Activated CD8-positive, alpha-beta memory T cell treated with anti-CD3 and anti-CD28 coated beads for 48 hours (primary cell): ENCODE measurements around the gene VWA5B2.

Experiments used
- DNase-seq, 3 experiments: peaks; one replicate each; pipeline ENCODE4 v3.0.0-alpha.2; 2020; ENCODE audit warnings: low read depth in 2 of 3, low spot score in 2 of 3

The VWA5B2 gene

DNA sequence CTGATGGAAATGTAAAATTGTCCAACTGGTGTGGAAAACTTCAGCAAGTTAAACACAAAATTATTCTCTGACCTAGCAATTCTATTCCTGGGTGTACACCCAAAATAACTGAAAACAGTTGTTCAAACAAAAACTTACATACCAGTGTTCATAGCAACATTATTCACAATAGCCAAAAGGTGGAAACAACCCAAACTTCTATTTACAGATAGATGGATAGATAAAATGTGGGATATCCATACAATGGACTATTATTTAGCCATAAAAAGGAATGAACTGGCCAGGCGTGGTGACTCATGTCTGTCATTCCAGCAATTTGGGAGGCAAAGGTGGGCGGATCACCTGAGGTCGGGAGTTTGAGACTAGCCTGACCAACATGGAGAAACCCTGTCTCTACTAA lies 6.9 kb upstream of the VWA5B2 start:
- no peak for DNase-seq

DNA sequence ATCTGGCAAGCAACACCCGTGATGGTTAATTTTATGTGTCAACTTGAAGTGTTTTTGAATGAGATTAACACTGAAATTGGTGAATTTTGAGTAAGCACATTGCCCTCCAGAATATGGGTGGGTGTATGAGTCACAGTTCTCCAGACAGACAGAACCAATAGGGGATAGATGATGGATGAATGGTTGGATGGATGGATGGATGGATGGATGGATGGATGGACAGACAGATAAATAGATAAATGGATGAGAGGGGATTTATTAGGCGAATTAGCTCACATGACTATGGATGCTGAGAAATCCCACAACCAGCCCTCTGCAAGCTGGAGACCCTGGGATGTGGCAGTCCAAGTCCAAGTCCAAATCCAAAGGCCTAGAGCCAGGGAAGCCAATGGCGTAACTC lies 5.4 kb upstream of the VWA5B2 start:
- no peak for DNase-seq

DNA sequence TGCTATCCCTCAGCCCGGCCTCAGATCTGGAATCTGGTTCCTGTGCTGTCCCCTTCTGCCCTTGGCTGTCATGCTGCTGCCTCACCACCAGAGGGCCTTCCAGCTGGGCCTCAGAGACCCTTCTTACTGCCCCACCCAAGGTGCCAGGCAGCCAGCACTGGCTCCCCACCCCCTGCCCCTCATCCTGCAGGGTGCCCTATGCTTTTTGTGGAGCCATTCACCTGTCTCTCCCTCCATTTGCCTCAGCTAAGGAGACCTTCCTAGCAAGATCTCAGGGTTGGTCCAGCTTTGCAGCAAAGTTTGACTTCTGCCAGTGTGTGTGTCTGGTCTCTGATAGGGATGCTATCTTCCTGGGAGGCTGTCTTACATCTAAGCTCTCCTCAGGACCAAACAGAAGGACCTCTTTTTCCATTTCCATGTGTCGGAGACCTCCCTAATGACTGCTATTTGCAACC lies 1.9 kb upstream of the VWA5B2 start:
- DNase-seq: peak in 1 of 3 experiments; percentile 36

DNA sequence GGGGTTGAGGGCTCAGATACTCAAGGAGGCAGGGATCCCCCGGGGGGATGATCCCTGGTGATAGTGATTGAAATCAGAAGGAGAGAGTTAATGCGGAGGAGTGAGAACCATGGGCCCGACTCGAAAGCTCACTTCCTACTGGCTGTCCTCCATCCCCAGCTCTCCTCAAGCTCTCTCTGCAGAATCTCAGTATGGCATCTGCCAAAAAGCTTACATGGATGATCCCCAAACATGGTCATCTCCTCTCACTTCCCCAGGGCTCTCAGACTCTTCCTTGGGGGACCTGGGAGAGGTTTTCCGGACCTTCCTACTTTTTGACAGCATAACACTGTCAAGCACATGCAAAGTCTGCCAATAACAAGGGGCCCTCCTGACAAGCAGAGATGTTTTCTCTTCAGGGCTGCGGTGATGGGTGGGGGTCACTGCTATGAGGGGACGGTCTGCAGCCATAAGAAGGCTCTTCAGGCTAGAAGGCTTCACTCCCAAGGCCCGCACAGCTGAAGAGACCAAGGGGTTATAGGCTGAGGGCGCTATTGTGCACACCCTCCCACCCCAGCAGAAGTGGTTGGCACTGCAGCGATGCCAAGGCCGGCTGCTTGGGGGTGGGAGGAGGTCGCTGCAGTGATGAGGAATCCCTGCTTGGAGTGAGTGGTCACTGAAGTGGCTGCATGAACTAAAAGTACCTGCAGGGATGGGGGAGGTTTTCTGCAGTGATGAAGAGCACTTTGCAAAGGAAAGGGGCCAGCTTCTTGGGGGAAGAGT lies 828 bp upstream of the VWA5B2 start:
- DNase-seq: no peak

DNA sequence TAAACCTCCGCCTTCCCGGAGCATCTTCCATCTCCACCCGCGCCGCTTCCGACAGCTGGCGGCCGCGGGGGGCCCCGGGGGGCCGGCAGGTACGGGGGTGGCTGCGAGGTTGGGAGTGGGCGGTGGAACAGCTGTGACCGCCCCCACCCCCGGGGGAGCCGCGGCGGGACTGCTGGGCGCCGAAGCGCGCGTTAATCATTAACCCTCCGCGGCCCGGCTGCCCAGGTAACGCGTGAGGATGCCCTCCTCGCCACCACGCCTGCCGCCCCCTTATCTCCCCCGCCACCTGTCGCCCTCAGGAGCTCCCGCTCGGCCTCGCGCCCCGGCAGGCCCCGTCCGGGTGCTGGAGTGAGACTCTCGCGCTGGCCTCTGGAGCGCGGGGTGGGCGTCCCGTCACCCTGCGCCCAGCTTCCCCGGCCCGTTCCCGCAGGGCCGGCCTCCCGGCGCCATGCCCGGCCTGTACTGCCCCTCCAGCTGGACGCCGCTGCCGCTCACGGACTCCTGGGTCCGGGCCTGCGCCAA lies 757 bp downstream of the VWA5B2 start:
- no peak for DNase-seq

DNA sequence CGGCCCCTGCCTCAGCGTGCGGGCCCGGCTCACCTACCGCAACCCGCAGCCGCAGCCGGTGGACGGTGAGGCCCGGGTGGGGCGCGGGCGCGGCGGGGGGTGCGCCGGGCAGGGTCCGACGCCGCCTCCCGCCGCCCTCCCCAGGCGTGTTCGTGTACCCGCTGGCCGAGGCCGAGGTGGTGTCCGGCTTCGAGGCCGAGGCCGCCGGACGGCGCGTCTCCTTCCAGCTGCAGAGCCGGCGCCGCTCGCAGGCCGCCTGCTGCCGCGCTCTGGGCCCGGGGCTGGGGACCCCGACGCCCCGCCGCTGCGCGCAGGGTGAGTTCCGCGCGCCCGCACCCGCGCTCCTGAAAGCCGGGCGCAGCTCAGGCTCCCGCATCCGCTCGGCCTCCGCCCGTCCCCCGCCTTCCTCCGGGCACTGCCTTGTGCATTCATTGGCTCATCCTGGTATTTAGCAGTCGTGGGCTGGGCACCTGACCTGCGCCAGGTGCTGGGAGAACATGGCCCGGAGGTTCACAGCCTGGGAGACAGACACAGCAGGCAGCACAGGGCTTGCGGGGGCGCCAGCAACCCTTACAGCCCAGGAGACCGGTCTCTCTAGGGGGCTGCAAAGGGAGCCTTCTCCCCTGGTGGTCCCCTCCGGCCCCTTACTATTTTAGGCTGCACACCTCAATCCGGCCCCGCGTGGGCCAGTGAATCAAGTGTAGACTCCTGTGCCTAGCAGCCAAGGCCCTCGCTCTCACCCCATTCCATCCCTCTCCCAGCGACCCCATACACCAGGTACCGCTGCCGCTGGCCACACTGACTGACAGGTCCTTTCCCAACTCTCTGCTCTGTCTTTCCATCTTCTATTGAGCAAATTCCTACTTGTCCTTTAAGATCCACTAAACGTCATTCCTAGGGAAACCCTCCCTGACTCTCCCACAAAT lies 1.5 kb downstream of the VWA5B2 start:
- no peak for DNase-seq

DNA sequence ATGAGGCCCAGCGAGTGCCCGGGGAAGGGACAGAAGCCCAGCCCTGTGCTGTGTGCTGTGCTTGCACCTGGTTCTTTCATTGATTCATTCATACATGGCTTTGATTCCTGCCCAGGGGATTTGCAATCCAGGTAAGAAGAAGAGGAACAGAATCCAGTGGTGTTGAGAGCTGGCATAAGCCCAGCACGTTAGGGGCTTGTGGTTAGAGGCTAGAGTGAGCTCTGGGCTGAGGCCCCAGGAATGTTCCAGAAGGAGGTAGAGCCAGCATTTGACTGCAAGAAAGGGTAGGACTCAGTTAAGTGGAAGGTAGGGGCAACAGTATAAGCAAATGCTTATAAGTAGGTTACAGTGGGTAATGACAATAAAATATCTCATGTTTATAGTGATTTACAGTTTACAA lies 2.3 kb downstream of the VWA5B2 start:
- DNase-seq: no peak

DNA sequence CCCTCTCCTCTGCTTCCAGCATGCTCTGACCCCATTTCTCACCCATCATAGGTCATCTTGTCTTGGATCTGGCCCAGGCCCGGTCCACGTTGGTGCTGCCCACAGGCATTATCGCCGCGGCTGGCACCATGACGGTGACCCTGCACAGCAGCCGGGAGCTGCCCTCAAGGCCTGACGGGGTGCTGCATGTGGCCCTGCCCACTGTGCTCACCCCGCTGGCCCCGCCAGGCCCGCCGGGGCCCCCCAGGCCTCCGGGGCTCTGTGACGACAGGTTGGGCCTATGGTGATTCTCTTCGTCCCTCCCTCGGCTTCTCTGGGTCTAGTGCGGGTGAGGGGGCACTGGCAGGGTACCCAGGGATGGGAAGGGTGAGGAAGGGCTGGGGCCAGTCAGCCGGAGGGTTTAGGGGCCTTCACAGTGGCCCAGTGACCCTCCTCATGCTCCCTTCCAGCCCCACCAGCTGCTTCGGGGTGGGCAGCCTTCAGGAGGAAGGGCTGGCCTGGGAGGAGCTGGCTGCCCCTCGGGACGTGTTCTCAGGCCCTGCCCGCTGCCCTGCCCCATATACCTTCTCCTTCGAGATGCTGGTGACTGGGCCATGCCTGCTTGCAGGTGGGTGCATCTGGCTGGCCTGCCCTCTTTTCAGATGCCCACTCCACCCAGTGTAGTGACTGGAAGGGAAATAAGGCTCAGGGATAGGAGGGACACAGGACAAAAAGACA lies 3.9 kb downstream of the VWA5B2 start:
- DNase-seq: no peak

DNA sequence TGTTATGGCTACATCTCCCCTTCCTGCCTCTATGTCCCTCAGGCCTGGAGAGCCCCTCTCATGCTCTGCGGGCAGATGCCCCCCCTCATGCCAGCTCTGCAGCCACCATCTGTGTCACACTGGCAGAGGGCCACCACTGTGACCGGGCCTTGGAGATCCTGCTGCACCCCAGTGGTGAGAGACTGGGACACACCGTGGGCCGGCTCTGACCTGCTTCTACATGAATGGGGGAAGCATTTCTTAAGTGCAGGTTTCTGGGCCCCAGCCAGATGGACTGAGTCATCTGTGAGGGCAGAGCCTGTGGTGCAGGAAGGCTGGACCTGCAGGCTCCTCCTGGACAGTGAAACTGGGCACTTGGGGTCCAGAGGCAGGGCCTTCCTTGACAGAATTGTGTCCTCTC lies 4.8 kb downstream of the VWA5B2 start:
- DNase-seq: no peak

DNA sequence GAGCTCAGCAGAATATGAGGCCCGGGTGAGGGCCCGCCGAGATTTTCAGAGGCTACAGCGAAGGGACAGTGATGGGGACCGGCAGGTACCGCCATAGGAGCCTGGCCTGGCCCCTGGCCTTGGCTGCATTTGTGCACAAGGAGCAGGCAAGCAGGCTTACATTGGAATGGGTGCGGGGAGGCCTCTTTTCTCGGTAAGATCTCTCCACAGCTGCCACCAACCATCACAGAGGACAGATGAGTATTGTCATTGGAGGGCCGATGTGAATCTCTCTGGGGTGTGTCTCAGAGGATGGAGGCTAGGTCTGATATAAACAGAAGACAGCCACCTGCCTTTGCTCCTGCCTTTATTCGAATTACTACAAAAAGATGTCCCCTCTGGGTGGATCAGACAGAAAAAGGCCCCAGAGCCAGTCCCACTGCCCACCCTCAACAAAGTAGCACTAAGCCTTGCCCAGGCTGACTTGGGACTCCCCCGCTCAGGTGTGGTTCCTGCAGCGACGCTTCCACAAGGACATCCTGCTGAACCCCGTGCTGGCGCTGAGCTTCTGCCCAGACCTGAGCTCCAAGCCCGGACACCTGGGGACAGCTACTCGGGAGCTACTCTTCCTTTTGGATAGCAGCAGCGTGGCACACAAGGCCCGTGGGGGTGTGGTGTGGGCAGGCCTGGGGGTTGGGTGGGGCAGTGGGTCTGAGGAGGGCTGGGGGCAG lies 5.4 kb downstream of the VWA5B2 start:
- DNase-seq: no peak

DNA sequence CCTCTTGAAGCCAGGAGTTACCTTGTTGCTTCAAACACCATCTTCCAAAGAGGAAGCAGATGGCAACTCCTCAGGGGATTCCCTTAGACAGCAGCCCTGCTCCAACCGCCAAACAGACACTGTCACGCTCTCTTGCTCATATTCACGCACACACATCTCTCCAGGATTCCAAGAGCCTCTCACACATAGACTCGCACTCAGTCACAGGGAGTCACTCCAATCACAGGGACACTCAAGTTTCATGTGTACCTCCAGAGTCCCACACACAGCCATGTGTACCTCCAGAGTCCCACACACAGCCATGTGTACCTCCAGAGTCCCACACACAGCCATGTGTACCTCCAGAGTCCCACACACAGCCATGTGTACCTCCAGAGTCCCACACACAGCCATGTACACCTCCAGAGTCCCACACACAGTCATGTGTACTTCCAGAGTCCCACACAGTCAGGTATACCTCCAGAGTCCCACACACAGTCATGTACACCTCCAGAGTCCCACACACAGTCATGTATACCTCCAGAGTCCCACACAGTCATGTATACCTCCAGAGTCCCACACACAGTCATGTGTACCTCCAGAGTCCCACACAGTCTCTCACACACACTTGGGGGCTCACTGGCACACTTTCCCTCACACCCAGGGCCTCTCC lies 6.1 kb downstream of the VWA5B2 start:
- no peak for DNase-seq

DNA sequence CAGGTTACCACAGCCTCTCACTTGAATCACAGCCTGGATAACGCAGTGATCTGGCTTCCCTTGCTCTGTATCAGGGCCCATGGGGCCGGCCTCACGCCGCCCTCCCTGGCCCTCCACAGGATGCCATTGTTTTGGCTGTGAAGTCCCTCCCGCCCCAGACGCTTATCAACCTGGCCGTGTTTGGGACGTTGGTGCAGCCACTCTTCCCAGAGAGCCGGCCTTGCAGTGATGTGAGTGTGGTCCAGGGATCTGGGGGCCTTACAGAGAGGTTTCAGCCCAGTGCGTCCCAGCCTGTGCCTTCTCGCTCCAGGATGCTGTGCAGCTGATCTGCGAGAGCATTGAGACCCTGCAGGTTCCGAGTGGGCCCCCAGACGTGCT lies 6.6 kb downstream of the VWA5B2 start:
- DNase-seq: no peak

DNA sequence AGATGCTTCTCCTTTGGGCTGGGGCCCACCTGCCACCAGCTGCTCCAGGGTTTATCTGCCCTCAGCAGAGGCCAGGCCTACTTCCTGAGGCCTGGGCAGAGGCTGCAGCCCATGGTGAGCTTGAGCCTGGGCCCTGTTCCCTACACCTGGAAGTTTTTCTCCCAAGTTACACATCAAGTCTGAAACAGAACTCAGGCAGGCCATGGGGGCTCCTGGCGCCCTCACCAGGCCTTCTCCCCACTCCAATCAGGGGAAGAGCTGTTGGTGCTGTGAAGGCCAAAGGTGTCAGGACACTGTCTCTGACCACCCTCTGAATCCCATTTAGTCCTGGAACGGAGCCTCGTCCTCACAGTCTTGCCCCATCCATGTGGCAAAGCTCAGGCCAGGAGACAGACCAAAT lies 7.3 kb downstream of the VWA5B2 start:
- no peak for DNase-seq

DNA sequence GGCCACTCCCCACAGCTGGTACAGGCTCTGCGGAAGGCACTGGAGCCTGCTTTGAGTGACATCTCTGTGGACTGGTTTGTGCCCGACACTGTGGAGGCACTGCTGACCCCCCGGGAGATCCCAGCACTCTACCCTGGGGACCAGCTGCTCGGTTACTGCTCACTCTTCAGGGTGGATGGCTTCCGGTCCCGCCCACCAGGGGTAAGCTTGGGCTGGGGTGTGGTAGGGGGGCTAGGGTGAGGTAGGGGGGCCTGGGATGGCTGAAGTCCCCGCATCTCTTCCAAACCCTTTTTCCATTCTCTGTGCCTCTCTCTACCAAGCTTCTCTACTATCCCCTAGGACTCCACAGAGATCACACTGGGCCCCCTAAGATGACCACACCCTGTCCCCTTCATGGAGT lies 7.8 kb downstream of the VWA5B2 start:
- no peak for DNase-seq

DNA sequence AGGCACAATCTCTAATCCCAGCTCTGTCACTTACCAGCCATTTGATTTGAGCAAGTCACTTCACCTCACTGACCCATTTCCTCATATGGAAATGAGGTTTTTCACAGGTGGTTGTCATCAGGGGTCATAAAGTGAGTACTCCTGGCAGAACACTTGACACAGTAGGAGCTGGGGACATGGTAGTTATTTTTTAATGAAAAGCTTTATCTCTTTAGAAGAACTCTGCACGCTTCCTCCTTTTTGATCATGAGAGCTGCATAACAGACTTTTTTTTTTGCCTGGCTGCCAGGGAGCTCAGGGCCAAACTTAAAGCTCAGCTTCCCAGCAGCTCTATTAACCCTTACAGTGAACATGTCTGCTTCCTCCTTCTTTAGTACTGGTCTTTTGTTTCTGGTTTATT lies 8.4 kb downstream of the VWA5B2 start:
- DNase-seq: no peak

DNA sequence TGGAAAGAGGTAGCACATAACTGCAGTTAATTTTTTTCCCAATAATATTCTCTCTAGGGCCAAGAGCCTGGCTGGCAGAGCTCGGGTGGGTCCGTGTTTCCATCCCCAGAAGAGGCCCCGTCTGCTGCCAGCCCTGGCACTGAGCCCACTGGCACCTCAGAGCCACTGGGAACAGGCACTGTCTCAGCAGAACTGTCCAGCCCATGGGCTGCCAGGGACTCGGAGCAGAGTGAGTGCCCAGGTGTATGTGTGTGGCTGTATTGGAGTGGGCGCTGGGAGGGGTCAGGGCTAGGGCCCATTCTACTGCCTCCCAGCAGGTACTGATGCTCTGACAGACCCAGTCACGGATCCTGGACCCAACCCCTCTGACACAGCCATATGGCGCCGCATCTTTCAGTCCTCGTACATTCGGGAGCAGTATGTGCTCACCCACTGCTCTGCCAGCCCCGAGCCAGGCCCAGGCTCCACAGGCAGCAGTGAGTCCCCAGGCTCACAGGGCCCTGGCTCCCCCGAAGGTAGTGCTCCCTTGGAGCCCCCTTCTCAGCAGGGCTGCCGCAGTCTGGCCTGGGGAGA lies 8.9 kb downstream of the VWA5B2 start:
- no peak for DNase-seq

DNA sequence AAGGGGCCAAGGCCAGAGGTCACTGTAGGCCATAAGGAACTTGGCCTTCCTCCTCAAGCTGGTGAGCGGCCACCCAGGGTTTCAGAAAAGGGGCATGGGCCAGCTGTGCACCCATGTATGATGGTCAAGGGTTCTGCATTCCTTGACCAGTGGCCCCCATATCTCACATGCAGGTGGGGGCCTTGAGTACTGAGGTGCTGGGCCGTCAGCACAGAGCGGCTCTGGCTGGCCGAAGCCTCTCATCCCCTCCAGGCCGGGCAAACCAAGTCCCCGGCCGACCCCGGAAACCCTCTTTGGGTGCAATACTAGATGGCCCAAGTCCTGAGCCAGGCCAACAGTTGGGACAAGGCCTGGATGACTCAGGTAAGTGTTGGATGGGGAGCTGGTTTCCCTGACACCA lies 9.8 kb downstream of the VWA5B2 start:
- DNase-seq: no peak

DNA sequence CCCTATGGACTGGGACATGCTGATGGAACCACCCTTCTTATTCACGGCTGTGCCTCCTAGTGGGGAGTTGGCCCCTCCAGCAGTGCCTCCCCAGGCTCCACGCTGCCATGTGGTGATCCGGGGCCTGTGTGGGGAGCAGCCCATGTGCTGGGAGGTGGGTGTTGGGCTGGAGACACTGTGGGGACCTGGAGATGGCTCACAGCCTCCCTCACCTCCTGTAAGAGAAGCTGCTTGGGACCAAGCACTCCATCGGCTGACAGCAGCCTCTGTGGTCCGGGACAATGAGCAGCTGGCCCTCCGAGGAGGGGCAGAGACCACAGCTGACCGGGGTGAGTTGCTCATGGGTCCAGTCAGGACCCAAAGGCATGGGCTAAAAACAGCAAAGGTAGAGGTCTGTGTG lies 10.3 kb downstream of the VWA5B2 start:
- DNase-seq: no peak

DNA sequence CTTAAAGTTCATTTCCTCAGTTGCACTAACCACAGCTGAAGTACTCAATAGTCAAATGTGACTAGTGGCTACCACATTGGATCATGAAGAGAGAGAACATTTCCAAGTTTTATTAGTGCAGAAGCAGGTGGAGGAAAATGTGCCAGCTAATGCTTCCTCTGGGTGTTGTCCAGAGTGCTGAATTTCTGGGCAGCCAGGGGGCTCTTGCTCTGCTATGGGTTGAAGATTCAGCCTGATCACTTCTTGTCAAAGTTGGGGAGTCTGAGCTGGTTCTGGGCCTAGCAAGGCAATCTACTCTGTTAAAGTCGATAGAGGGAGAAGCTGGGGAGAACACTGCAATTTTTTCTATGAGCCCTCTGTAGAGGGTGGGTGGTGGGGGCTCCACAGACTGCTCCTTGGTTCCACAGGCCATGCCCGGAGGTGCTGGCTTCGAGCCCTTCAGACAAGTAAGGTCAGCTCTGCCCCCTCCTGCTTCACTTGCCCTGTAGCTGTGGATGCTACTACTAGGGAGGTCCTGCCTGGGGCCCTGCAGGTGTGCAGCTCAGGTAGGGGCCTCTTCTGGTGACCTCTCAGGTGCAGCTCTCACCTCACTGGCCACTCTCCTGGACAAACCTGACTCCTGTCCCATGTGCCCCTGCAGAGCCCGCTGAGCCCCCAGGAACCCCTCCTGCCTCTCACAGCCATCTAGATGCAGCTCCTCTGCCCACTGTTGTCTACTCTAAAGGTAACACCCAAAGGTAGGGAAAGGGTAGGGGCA lies 11.2 kb downstream of the VWA5B2 start:
- no peak for DNase-seq

DNA sequence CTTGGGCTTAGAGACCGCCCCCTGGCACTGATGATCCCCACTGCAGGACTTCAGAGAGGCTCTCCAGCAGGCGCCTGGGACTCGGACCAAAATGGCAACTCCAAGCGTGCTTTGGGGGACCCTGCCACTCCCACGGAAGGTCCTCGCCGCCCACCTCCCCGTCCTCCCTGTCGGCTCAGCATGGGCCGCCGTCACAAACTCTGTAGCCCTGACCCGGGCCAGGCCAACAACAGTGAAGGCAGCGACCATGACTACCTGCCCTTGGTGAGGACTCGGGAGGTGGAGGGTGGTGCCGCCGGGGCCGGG lies 11.7 kb downstream of the VWA5B2 start:
- DNase-seq: no peak
